DND-41 (cell line): ENCODE measurements around the gene MCUB.

ENCODE experiments used
- ATAC-seq: fragments of 200-7000 bp; cut with Tn5 transposase; 3 replicates; pipeline ENCODE4 v1.9.1; 2021; ENCODE audit warnings: low read depth; ENCODE audit not compliant: insufficient read depth
- DNase-seq: peaks from one replicate; pipeline ENCODE4 v3.0.0-alpha.2; 2020
- H2AFZ ChIP-seq: 2 replicates; pipeline ENCODE4 v1.6.0; 2012; ENCODE audit warnings: low read depth, low read length
- H3K27ac ChIP-seq: 2 replicates; pipeline ENCODE4 v1.5.1; 2012; ENCODE audit warnings: low read length, inconsistent platforms
- H3K27me3 ChIP-seq: fragments of 200-600 bp; sonication (generic); 2 replicates; pipeline ENCODE4 v1.6.0; 2012; ENCODE audit warnings: low read length, mild to moderate bottlenecking, inconsistent platforms; ENCODE audit not compliant: insufficient read depth, poor library complexity
- H3K36me3 ChIP-seq: 2 replicates; pipeline ENCODE4 v1.5.1; 2012; ENCODE audit warnings: low read length, inconsistent platforms; ENCODE audit not compliant: insufficient read depth
- H3K4me1 ChIP-seq: 2 replicates; pipeline ENCODE4 v1.5.1; 2012; ENCODE audit warnings: mild to moderate bottlenecking, low read length; ENCODE audit not compliant: insufficient read depth
- H3K4me2 ChIP-seq: 2 replicates; pipeline ENCODE4 v1.6.0; 2012; ENCODE audit warnings: mild to moderate bottlenecking, moderate library complexity, low read length, inconsistent platforms; ENCODE audit not compliant: insufficient read depth
- H3K4me3 ChIP-seq, 2 experiments: fragments of 200-600 bp in 1 of 2; shearing (Covaris generic) in 1 of 2; 2 replicates each; pipeline ENCODE4 v1.5.1; 2012 to 2016; ENCODE audit warnings: inconsistent platforms in 2 of 2, low read length in 2 of 2, mild to moderate bottlenecking in 2 of 2, low read depth in 1 of 2, moderate library complexity in 1 of 2
- H3K79me2 ChIP-seq: 2 replicates; pipeline ENCODE4 v1.6.0; 2012; ENCODE audit warnings: low read length, inconsistent platforms; ENCODE audit not compliant: insufficient read depth
- H3K9ac ChIP-seq: 2 replicates; pipeline ENCODE4 v1.6.0; 2012; ENCODE audit warnings: low read depth, mild to moderate bottlenecking, inconsistent platforms, low read length, moderate library complexity
- H3K9me3 ChIP-seq: 2 replicates; pipeline ENCODE4 v1.5.1; 2012; ENCODE audit warnings: low read length, moderate library complexity, mild to moderate bottlenecking, inconsistent platforms; ENCODE audit not compliant: insufficient read depth, severe bottlenecking
- H4K20me1 ChIP-seq: 2 replicates; pipeline ENCODE4 v1.6.0; 2012; ENCODE audit warnings: low read length; ENCODE audit not compliant: insufficient read depth
- CTCF ChIP-seq: IDR thresholded peaks from 2 replicates; pipeline ENCODE4 v1.5.1; 2012; ENCODE audit warnings: borderline replicate concordance, low read length, moderate library complexity, mild to moderate bottlenecking; ENCODE audit not compliant: poor library complexity, severe bottlenecking; ENCODE audit errors: extremely low read depth
- EZH2 ChIP-seq: IDR thresholded peaks from 3 replicates; pipeline ENCODE4 v1.6.1; 2012; ENCODE audit warnings: borderline replicate concordance, low read depth, mild to moderate bottlenecking, moderate library complexity, low read length, inconsistent platforms; ENCODE audit not compliant: severe bottlenecking

MCUB gene

GRCh38 chr4:109699553-109700225 is 139.6 kb downstream of the MCUB start:
- no peak for DNase-seq
- peak overlapping the region; percentile 4; the same call in 1 of the 2 replicates for H3K9ac ChIP-seq
- H3K4me2 ChIP-seq: no peak overlapping the region; the same call in 1 of the 2 replicates

GRCh38 chr4:109701566-109702410 is 141.7 kb downstream of the MCUB start:
- DNase-seq (peak; percentile 32), ATAC-seq (peak; percentile 6; the same call in 1 of the 3 replicates)
- Histone ChIP-seq H3K4me2 (peak overlapping the region; percentile 77), H3K27ac (peak overlapping the region; percentile 72), H3K9me3 (no peaks in the 10 kb centered on the region), H3K9ac (peak overlapping the region; percentile 90), H3K4me3 (peak overlapping the region; percentile 91 to 95; a peak in 3 of 4 replicates), H3K36me3 (peaks cover 16% of the 10 kb centered on the region; the same call in 1 of the 2 replicates), H2AFZ (peak overlapping the region; percentile 90), H4K20me1 (no peaks in the 10 kb centered on the region), H3K4me1 (peaks cover 23% of the 10 kb centered on the region), H3K27me3 (no peaks in the 10 kb centered on the region), H3K79me2 (peaks cover 53% of the 10 kb centered on the region)
- TF ChIP-seq EZH2 (no peak), CTCF (no peak)

More at GRCh38 chr4:109699553-109700225, 139.6 kb downstream of the MCUB start:
- H2AFZ ChIP-seq: no peak overlapping the region
- H3K36me3 ChIP-seq: peaks cover 31% of the 10 kb centered on the region; the same call in 1 of the 2 replicates
- no peaks in the 10 kb centered on the region for H3K27me3 ChIP-seq
- no peak overlapping the region for H3K27ac ChIP-seq
- H3K4me3 ChIP-seq: no peak overlapping the region
- ATAC-seq: no peak
- no peak for TF ChIP-seq CTCF
- TF ChIP-seq EZH2: no peak
- peaks cover 23% of the 10 kb centered on the region for H3K4me1 ChIP-seq
- H4K20me1 ChIP-seq: no peaks in the 10 kb centered on the region
- H3K9me3 ChIP-seq: no peaks in the 10 kb centered on the region
- peaks cover 53% of the 10 kb centered on the region for H3K79me2 ChIP-seq

- Histone ChIP-seq H3K4me1 (peaks cover 23% of the 10 kb centered on the region), H3K36me3 (peaks cover 6% of the 10 kb centered on the region; the same call in 1 of the 2 replicates), H3K4me2 (peak within 1 kb of the TSS; percentile 77), H3K9me3 (no peaks in the 10 kb centered on the region), H3K27me3 (no peaks in the 10 kb centered on the region), H3K79me2 (peaks cover 43% of the 10 kb centered on the region), H3K27ac (peak within 1 kb of the TSS; percentile 72), H2AFZ (peak within 1 kb of the TSS; percentile 90), H3K4me3 (peak within 1 kb of the TSS; percentile 91 to 95), H4K20me1 (no peaks in the 10 kb centered on the region), H3K9ac (peak within 1 kb of the TSS; percentile 90)
- peak; percentile 83 for ATAC-seq
- no peak for TF ChIP-seq EZH2
- peak; percentile 78 for TF ChIP-seq CTCF
- DNase-seq: peak; percentile 79
Measured at GRCh38 chr4:109702950-109703663, 143.1 kb downstream of the MCUB start, which contains the start of gene CASP6. Gene CASP6, minus strand, starts transcription at chr4:109703445. Its CDS starts 50 bp downstream, at chr4:109703395.
